ENCODE results near the gene EN1.

DNA sequence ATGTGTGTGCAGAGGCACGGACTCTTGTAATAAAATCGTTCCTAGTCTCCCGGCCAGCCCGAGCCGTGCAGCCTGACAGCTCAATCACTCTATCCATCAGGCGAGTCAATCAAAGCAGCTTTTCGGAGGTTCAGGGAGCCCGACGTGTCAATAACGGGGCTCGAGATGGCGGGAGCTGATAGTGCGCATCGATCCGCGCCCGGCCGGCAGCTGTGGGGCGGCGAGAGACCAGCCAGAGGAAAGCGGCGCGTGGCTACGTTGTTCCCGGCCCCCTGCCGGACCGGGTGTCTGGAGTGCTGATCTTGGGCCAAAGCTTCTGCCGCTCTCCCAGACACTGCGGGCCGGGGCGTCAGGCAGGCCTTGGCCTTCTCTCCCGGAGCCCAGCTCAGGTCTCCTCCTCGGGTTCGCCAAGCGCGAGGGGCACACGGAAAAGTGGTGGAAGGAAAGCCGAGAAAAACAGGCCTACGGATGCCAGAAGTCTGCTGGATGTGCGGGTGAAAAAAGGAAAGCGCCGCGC, 2.4 kb downstream of the EN1 start:
- TF ChIP-seq, protein P1, sequence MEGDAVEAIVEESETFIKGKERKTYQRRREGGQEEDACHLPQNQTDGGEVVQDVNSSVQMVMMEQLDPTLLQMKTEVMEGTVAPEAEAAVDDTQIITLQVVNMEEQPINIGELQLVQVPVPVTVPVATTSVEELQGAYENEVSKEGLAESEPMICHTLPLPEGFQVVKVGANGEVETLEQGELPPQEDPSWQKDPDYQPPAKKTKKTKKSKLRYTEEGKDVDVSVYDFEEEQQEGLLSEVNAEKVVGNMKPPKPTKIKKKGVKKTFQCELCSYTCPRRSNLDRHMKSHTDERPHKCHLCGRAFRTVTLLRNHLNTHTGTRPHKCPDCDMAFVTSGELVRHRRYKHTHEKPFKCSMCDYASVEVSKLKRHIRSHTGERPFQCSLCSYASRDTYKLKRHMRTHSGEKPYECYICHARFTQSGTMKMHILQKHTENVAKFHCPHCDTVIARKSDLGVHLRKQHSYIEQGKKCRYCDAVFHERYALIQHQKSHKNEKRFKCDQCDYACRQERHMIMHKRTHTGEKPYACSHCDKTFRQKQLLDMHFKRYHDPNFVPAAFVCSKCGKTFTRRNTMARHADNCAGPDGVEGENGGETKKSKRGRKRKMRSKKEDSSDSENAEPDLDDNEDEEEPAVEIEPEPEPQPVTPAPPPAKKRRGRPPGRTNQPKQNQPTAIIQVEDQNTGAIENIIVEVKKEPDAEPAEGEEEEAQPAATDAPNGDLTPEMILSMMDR (IDR thresholded peaks at IDR 0.05; ENCODE audit: poor library complexity), result no peak
- TF ChIP-seq EZH2phosphoT487 (IDR thresholded peaks at IDR 0.05; ENCODE audit: low read depth, severe bottlenecking, unreplicated experiment), result peak; percentile 57

Measured in hepatocyte (in vitro differentiated cells).